Omental fat pad (tissue), 4 donors: Measurements from ENCODE around the gene TNPO3. TPM values are rescaled to one million over a fixed set of nuclear protein-coding genes. Genes with fewer than 3 reads are reported as not detected.
"Not testable (repeated sequence)": the region's sequence is repeated elsewhere in the genome, so short reads cannot be mapped to it uniquely, and the experiment has no call there.

Experiments
- ATAC-seq: fragments of 150-250 bp; one replicate; pipeline ENCODE4 v1.9.1; 2016; ENCODE audit warnings: mild to moderate bottlenecking, moderate library complexity; ENCODE audit not compliant: low FRiP score
- DNase-seq: peaks from one replicate; pipeline ENCODE4 v3.0.0-alpha.2; 2019; ENCODE audit warnings: low spot score
- total RNA-seq, 4 donors: library from RNA; depleted of rRNA; stranded (reverse); fragments of >200 nt; gene quantifications; one replicate each; pipeline ENCODE4 v1.1.0, GENCODE V29; 2016
- TF ChIP-seq, protein P1 (sequence below), 3 donors: fragments of 450-650 bp; IDR thresholded peaks; one replicate each; pipeline ENCODE4 v1.5.1; 2016 to 2017; ENCODE audit warnings: antibody characterized with exemption in 3 of 3, mild to moderate bottlenecking in 3 of 3, moderate library complexity in 2 of 3

TNPO3 gene
- total RNA-seq, 4 donors from 2014 or later, result 34.1 to 45.9 (median 41.1) TPM

DNA sequence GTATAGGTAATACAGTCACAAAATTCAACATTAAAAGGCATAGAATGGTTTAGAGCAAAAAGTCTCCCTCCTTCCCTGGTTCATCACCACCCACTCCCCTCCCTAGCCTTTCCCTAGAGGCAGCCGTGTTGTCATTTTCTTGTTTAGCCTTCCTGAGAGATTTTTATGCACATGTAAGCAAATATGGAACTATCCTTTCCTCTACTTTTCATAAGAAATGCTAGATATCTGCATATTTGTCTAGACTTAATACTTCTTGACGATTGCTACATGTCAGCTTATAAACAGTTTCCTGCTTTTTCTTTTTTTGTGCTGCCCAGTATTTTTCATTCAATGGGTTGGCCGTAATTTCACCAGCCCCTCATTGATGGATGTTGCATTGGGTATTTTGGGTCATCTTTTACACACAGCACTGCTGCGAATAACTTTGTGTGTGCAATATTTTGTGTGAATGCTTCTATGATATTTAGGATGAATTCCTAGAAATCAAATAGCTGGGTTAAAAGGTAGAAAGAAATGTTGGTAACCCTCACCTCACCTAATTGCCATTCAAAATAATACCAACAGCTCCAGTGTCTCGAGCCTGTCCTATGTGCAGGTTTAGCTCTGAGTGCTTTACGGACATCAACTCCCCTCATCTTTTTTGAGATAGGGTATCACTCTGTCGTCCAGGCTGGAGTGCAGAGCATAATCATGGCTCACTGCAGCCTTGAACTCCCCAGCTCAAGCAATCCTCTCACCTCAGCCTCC lies 110.2 kb downstream of the TNPO3 start:
- DNase-seq (no peak), ATAC-seq (no peak)
- TF ChIP-seq, protein P1, sequence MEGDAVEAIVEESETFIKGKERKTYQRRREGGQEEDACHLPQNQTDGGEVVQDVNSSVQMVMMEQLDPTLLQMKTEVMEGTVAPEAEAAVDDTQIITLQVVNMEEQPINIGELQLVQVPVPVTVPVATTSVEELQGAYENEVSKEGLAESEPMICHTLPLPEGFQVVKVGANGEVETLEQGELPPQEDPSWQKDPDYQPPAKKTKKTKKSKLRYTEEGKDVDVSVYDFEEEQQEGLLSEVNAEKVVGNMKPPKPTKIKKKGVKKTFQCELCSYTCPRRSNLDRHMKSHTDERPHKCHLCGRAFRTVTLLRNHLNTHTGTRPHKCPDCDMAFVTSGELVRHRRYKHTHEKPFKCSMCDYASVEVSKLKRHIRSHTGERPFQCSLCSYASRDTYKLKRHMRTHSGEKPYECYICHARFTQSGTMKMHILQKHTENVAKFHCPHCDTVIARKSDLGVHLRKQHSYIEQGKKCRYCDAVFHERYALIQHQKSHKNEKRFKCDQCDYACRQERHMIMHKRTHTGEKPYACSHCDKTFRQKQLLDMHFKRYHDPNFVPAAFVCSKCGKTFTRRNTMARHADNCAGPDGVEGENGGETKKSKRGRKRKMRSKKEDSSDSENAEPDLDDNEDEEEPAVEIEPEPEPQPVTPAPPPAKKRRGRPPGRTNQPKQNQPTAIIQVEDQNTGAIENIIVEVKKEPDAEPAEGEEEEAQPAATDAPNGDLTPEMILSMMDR (IDR thresholded peaks at IDR 0.05), result no peak

DNA sequence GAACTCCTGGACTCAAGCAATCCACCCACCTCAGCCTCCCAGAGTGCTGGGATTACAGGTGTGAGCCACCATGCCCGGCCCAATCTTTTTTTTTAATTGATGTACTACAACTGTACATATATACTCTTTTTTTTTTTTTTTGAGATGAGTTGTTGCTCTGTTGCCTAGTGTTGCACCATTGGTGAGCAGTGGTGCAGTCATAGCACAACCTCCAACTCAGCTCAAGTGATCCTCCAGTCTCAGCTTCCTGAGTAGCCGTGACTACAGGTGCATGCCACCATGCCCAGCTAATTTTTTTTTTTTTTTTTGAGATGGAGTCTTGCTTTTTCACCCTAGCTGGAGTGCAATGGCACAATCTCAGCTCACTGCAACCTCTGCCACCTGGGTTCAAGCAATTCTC lies 111.7 kb downstream of the TNPO3 start:
- not testable (repeated sequence) for ATAC-seq, DNase-seq

DNA sequence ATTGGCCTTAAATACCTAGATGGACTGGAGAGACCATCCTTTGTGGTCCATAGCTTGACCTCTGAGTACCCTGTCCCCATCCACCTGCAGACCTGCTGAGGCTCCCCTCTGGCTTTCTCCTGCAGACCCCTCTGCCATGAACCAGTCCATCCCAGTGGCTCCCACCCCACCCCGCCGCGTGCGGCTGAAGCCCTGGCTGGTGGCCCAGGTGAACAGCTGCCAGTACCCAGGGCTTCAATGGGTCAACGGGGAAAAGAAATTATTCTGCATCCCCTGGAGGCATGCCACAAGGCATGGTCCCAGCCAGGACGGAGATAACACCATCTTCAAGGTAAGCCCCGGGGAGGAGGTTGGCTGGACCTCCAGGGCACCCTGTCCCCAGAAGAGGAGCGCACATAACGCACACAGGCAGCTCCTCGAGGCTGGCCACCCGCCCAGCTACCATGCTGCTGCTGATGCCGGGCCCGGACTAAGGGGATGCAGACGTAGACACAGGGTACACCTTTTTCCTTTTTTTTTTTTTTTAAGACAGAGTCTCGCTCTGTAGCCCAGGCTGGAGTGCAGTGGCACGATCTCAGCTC lies 112.9 kb downstream of the TNPO3 start:
- no peak for ATAC-seq
- TF ChIP-seq, protein P1 (IDR thresholded peaks at IDR 0.05), result no peak
- DNase-seq, result no peak

GRCh38 chr7:128941323-128941890 lies 113.5 kb downstream of the TNPO3 start:
- TF ChIP-seq, protein P1 (IDR thresholded peaks at IDR 0.05), result no peak
- ATAC-seq, result no peak
- no peak for DNase-seq

- DNase-seq (no peak), ATAC-seq (no peak)
- TF ChIP-seq, protein P1 (IDR thresholded peaks at IDR 0.05), result no peak
These were observed 114.2 kb downstream of the TNPO3 start for GRCh38 chr7:128940494-128941322.

- TF ChIP-seq, protein P1 (IDR thresholded peaks at IDR 0.05), result no peak
- ATAC-seq, result no peak
- no peak for DNase-seq
These were observed 115.0 kb downstream of the TNPO3 start for GRCh38 chr7:128939861-128940410.
